SK-N-SH (cell line): ENCODE results near the gene COL12A1. TPM values are rescaled to one million over a fixed set of nuclear protein-coding genes. Genes with fewer than 3 reads are reported as not detected.

Experiments used
- CTCF ChIA-PET: fragments of 300-600, 350-600 bp; formaldehyde crosslinking; extraction: SDS; loops from one replicate; lab custom pipeline; 2021; lab: Yijun Ruan, JAX
- POLR2A ChIA-PET: fragments of 350-600 bp; sonication (Branson Sonifier 250); formaldehyde crosslinking; extraction: SDS; loops from one replicate; lab custom pipeline; 2020; ENCODE audit warnings: antibody characterized with exemption, inconsistent platforms; lab: Yijun Ruan, JAX
- DNase-seq: peaks from one replicate; pipeline ENCODE4 v3.0.0; 2012
- H2AFZ ChIP-seq: fragments of 200-600 bp; sonication (generic); 2 replicates; pipeline ENCODE4 v1.8.1; 2016; ENCODE audit warnings: antibody characterized with exemption, mild to moderate bottlenecking, low read depth
- H3F3A ChIP-seq: fragments of 200-600 bp; sonication (generic); replicated peaks from 2 replicates; pipeline ENCODE3; 2016; ENCODE audit warnings: antibody characterized with exemption, mild to moderate bottlenecking; ENCODE audit not compliant: insufficient read depth
- H3K27ac ChIP-seq, 2 experiments: fragments of 200-500 bp in 1 of 2; fragments of 200-600 bp in 1 of 2; sonication (Bioruptor generic) in 1 of 2; sonication (generic), shearing (Covaris generic) in 1 of 2; 2 replicates each; pipeline versions ENCODE4 v1.5.1 to v1.6.1; 2014 to 2016; ENCODE audit warnings: low read depth in 2 of 2, inconsistent platforms in 1 of 2, low read length in 1 of 2, mild to moderate bottlenecking in 1 of 2, mixed read lengths in 1 of 2
- H3K27me3 ChIP-seq: fragments of 200-600 bp; sonication (generic), shearing (Covaris generic); 2 replicates; pipeline ENCODE4 v1.6.1; 2016; ENCODE audit warnings: mixed run types; ENCODE audit not compliant: insufficient read depth
- H3K36me3 ChIP-seq, 2 experiments: fragments of 200-500 bp in 1 of 2; fragments of 200-600 bp in 1 of 2; sonication (Bioruptor generic) in 1 of 2; sonication (generic) in 1 of 2; replicated peaks in 1 of 2; 2 replicates each; pipeline versions ENCODE3 to v1.5.1; 2014 to 2016; ENCODE audit warnings: low read length in 1 of 2, mild to moderate bottlenecking in 1 of 2; ENCODE audit not compliant: insufficient read depth in 2 of 2, control insufficient read depth in 1 of 2
- H3K4me1 ChIP-seq, 2 experiments: fragments of 200-500 bp in 1 of 2; fragments of 200-600 bp in 1 of 2; sonication (Bioruptor generic) in 1 of 2; sonication (generic), shearing (Covaris generic) in 1 of 2; 2 replicates each; pipeline versions ENCODE4 v1.5.1 to v1.6.1; 2014 to 2016; ENCODE audit warnings: low read depth in 1 of 2, low read length in 1 of 2, mixed run types in 1 of 2; ENCODE audit not compliant: insufficient read depth in 2 of 2, control insufficient read depth in 1 of 2
- H3K4me2 ChIP-seq: fragments of 200-600 bp; sonication (generic), shearing (Covaris generic); 2 replicates; pipeline ENCODE4 v1.6.1; 2017; ENCODE audit warnings: mixed run types
- H3K4me3 ChIP-seq, 2 experiments: fragments of 200-500 bp in 1 of 2; fragments of 200-600 bp in 1 of 2; sonication (Bioruptor generic) in 1 of 2; sonication (generic), shearing (Covaris generic) in 1 of 2; 2 replicates each; pipeline versions ENCODE4 v1.5.1 to v1.8.1; 2014 to 2016; ENCODE audit warnings: low read depth in 2 of 2, inconsistent platforms in 1 of 2, low read length in 1 of 2, mild to moderate bottlenecking in 1 of 2, mixed read lengths in 1 of 2, moderate library complexity in 1 of 2
- H3K79me2 ChIP-seq: fragments of 200-600 bp; sonication (generic); 2 replicates; pipeline ENCODE4 v1.8.1; 2017; ENCODE audit warnings: mild to moderate bottlenecking; ENCODE audit not compliant: insufficient read depth
- H3K9ac ChIP-seq: fragments of 200-600 bp; sonication (generic); 2 replicates; pipeline ENCODE4 v1.6.1; 2017; ENCODE audit warnings: mixed run types
- H3K9me2 ChIP-seq: fragments of 200-600 bp; sonication (generic); 2 replicates; pipeline ENCODE4 v1.6.1; 2017; ENCODE audit warnings: mixed run types
- H3K9me3 ChIP-seq: fragments of 200-600 bp; sonication (generic); 2 replicates; pipeline ENCODE4 v1.6.1; 2017; ENCODE audit warnings: mixed run types, mild to moderate bottlenecking, moderate library complexity
- H4K20me1 ChIP-seq: fragments of 200-600 bp; sonication (generic); 2 replicates; pipeline ENCODE4 v1.6.1; 2017; ENCODE audit warnings: mild to moderate bottlenecking, mixed run types; ENCODE audit not compliant: insufficient read depth
- CTCF ChIP-seq: fragments of 200-600 bp; sonication (generic); IDR thresholded peaks from 2 replicates; pipeline ENCODE4 v1.6.1; 2017; ENCODE audit warnings: antibody characterized with exemption, mild to moderate bottlenecking, moderate library complexity
- FOXM1 ChIP-seq: IDR thresholded peaks from 2 replicates; pipeline ENCODE4 v1.4.0; 2012; ENCODE audit warnings: low read depth, mild to moderate bottlenecking
- GATA2 ChIP-seq: sonication (generic); formaldehyde crosslinking; IDR thresholded peaks from 2 replicates; pipeline ENCODE4 v1.5.0; 2020; ENCODE audit warnings: mild to moderate bottlenecking, missing genetic modification reagents
- IRF3 ChIP-seq: fragments of 150-350 bp; IDR thresholded peaks from 2 replicates; pipeline ENCODE4 v1.6.1; 2016; ENCODE audit warnings: mild to moderate bottlenecking, low read depth, low read length
- JUND ChIP-seq: IDR thresholded peaks from 2 replicates; pipeline ENCODE4 v1.4.0; 2012
- MAX ChIP-seq: IDR thresholded peaks from 2 replicates; pipeline ENCODE4 v1.4.0; 2012; ENCODE audit warnings: low read depth
- NFIC ChIP-seq: IDR thresholded peaks from 2 replicates; pipeline ENCODE4 v1.4.0; 2012; ENCODE audit warnings: borderline replicate concordance
- NRF1 ChIP-seq: IDR thresholded peaks from 2 replicates; pipeline ENCODE4 v1.6.1; 2012; ENCODE audit warnings: low read depth, mild to moderate bottlenecking, low read length
- PBX3 ChIP-seq: IDR thresholded peaks from 2 replicates; pipeline ENCODE4; 2012
- POLR2AphosphoS5 ChIP-seq: IDR thresholded peaks from 2 replicates; pipeline ENCODE4 v1.6.1; 2012; ENCODE audit warnings: low read depth, low read length
- RCOR1 ChIP-seq: fragments of 150-350 bp; IDR thresholded peaks from 2 replicates; pipeline ENCODE4 v1.6.1; 2017; ENCODE audit warnings: antibody characterized with exemption, low read length
- REST ChIP-seq: IDR thresholded peaks from 2 replicates; pipeline ENCODE4 v1.6.1; 2012; ENCODE audit warnings: mild to moderate bottlenecking, low read depth, low read length, moderate library complexity
- RFX5 ChIP-seq: IDR thresholded peaks from 2 replicates; pipeline ENCODE4 v1.6.1; 2012; ENCODE audit warnings: mild to moderate bottlenecking, improper control_type of control experiment, low read length
- SIN3A ChIP-seq: IDR thresholded peaks from 2 replicates; pipeline ENCODE4 v1.6.1; 2012; ENCODE audit warnings: low read depth, mild to moderate bottlenecking, low read length, moderate library complexity, borderline replicate concordance
- TAF1 ChIP-seq: IDR thresholded peaks from 2 replicates; pipeline ENCODE4 v1.6.1; 2012; ENCODE audit warnings: low read depth, mild to moderate bottlenecking, low read length, moderate library complexity, borderline replicate concordance
- USF1 ChIP-seq: IDR thresholded peaks from 2 replicates; pipeline ENCODE4 v1.4.0; 2012; ENCODE audit warnings: low read depth, borderline replicate concordance
- USF2 ChIP-seq: fragments of 150-350 bp; IDR thresholded peaks from 2 replicates; pipeline ENCODE4 v1.6.1; 2017; ENCODE audit warnings: antibody characterized with exemption, low read length, low read depth, borderline replicate concordance
- ZBTB33 ChIP-seq: IDR thresholded peaks from 2 replicates; pipeline ENCODE4 v1.4.0; 2012; ENCODE audit warnings: low read depth, borderline replicate concordance
- WGBS: methylation state at CpG from one replicate; pipeline ENCODE4 v1.1.6; 2017; ENCODE audit warnings: low lambda C conversion rate; 5-methylcytosine and 5-hydroxymethylcytosine counted together
- polyA plus RNA-seq, 3 experiments: library from polyadenylated mRNA; depleted of rRNA; stranded (reverse); fragments of >200 nt; gene quantifications; 2 replicates each; pipeline ENCODE4 v1.2.3, GENCODE V29; 2012

Gene COL12A1
- polyA plus RNA-seq, 1 of the 3 experiments (the other 2 are of a cell fraction): 0.03 TPM

- no peak for TF ChIP-seq USF1
Observed at GRCh38 chr6:75117701-75118100, 88.2 kb downstream of the COL12A1 start (continued).

GRCh38 chr6:75116946-75117345 is 88.9 kb downstream of the COL12A1 start:
- ChIA-PET CTCF (no interaction called here), POLR2A (no interaction called here)
- no peak overlapping the region for H3K4me3 ChIP-seq
- H3K4me1 ChIP-seq: no peaks in the 10 kb centered on the region
- WGBS: 12% methylated on average over 3 of the region's 3 CpGs
- H3K4me2 ChIP-seq: no peak overlapping the region
- no peaks in the 10 kb centered on the region for H4K20me1 ChIP-seq
- no peak overlapping the region for H3K27ac ChIP-seq
- no peaks in the 10 kb centered on the region for H3K79me2 ChIP-seq
- TF ChIP-seq JUND: no peak
- no peak for TF ChIP-seq USF2
- TF ChIP-seq CTCF: no peak
- no peak for TF ChIP-seq POLR2AphosphoS5
- TF ChIP-seq SIN3A: no peak
- no peak for TF ChIP-seq ZBTB33
- TF ChIP-seq USF1: no peak
- no peak for TF ChIP-seq RCOR1
- TF ChIP-seq TAF1: no peak
- no peak for TF ChIP-seq RFX5
- no peak for TF ChIP-seq GATA2 (CRISPR knock-in tag)
- TF ChIP-seq NRF1: no peak
- TF ChIP-seq PBX3: no peak
- TF ChIP-seq IRF3: no peak
- no peak for TF ChIP-seq FOXM1
- no peak for TF ChIP-seq NFIC
- TF ChIP-seq MAX: no peak
- TF ChIP-seq REST: no peak
- no peaks in the 10 kb centered on the region for H3K9me3 ChIP-seq
- H2AFZ ChIP-seq: no peak overlapping the region
- H3K27me3 ChIP-seq: peaks cover 5% of the 10 kb centered on the region; the same call in 1 of the 2 replicates
- H3K9ac ChIP-seq: no peak overlapping the region
- H3K9me2 ChIP-seq: no peaks in the 10 kb centered on the region
- no peaks in the 10 kb centered on the region for H3K36me3 ChIP-seq
- DNase-seq: no peak
- no peaks in the 10 kb centered on the region for H3F3A ChIP-seq
